ENCODE measurements around the gene CPN1.

Gene CPN1

DNA sequence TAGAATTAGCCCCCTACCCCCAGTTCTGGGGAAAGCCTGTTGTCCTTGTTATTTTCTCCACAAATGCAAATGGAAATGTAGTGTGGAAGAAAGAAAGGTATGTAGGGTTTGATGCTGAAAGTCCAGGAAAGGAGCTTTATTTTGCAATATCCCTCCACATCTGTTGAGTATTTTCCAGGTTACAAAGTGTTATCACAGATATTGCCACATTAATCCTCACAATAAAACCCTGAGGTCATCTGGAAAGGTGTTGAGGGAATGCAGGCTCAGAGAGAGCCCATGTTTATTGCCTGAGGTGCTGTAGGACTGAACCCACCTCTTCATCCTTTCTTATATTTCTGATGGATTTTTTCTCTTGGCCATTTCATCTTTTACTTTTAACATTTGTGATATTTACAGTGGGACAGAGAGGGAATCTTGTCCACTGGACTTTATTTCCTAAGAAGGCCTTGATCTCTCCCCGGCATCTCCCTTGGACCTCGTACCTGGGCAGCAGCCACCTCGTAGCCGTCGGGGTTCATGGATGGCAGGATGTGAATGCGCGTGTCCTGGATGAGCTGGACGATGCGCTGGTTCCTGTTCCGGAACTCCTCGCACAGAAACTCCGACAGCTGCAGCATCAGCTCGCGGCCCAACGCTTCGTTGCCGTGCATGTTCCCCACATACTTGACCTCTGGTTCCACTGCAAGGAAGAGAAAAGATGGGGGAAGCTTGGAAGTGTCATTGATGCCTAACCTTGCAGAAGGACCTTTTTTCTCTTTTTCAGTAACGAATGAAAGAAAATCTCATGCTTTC, 6.0 kb downstream of the CPN1 start:
- no peak for DNase-seq

DNA sequence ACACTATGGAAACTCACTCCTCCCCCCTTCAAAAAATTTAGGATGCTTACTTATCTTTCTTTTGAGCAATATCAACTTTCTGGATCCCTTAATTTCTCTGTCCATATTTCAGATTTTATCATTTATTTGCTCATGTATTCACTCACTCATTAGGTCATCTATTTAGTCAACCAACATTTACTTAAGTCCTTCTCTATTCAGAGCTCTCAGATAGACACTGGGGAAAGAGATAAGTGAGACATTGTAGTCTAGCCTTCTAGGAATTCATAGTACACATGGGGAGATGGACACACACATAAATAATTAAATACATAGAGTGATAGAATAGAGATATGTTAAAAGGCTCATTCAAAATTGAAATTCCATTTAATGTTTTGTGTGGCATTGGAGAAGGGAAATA, 9.2 kb downstream of the CPN1 start:
- no peak for DNase-seq

DNA sequence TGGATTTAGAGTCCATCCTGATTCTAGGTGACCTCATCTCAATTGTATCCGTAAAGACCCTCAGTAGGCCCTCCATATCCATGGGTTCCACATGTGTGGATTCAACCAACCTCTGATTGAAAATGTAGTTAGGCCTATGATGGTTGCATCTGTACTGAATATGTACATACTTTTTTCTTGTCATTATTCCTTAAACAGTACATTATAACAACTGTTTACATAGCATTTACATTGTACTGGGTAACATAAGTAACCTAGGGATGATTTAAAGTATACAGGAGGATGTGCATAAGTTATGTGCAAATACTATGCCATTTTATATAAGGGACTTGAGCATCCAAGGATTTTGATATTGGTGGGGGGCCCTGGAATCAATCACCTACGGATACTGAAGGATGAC, 10.1 kb downstream of the CPN1 start:
- DNase-seq = no peak

DNA sequence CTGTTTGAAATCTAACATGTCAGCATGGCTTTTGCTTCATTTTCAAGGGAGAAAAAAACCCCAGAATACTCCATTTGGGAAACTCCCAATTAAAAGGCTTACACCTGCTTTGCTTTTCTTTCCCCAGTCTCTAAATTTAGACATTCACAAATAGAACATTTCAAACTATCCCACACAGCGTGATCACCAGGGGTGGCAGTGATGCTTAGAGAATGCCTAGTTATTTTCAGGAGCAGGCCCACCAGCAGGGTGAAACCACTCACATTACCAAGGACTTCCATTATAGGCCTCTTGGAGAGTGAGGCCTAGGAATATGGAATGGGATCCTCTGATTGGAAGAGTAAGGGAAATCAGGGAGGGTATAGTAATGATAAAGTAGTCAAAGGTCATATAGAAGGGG, 14.2 kb downstream of the CPN1 start:
- DNase-seq = no peak

DNA sequence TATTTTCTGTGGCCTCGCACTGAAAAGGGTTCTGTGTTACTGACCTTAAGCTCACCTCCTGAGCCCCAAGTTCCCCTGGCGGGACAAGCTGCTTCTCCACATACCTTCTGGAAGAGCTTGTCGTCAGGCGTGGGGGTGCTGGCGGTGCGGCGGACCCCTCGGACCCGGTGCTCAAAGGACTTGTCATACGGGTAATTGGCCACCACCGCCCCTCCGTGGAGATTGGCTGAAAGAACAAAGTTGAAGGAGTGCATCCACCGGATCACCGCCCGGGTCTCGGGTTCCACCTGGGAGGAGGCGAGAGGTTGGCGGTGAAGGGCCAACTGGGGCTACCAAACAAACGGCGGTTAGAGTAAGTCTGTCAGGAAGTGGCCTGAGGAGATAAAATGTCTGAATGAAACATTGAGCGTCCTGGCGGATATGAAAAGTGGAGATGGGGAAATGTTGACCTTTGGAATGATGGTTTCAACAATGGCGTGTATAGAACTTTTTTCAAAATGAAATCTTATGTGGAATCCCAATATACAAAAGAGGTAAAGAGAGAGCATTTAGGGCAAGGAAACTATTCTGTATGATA, 16.5 kb downstream of the CPN1 start:
- DNase-seq = no peak

DNA sequence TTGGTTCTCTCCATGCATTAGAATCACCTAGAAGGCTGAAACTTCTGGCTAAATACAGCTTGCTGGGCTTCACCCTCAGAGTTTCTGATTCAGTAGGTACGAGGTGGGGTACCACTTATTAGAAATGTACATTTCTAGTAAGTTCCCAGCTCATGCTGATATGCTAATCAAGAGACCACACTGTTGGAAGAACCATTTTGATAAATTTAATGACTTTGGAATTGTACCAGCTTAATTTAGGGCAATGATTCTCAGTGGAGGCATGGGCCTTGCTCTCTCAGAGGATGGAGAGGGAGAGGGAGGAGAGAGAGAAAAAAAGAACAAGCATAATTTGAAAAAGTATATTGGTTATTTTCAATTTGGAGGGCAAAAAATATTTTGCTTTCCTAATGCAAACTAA, 20.3 kb downstream of the CPN1 start:
- no peak for DNase-seq

DNA sequence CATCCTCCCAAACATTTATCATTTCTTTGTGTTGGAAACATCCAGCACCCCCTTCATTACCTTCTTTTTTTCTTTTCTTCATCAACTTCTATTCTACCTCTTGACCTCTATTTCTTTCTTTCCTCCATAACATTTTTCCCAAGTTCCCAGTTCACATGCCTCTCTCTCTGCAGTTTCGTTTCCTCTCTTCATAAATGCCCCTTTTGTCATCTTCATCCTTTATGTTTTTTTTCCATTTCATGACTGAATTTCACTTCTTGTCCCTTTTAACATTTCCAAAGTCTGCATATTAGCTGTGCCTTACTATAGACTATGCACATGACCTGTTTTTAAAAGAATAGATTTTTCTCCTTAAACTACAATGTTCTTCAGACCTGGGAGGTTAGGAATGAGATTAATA, 23.7 kb downstream of the CPN1 start:
- DNase-seq = no peak

DNA sequence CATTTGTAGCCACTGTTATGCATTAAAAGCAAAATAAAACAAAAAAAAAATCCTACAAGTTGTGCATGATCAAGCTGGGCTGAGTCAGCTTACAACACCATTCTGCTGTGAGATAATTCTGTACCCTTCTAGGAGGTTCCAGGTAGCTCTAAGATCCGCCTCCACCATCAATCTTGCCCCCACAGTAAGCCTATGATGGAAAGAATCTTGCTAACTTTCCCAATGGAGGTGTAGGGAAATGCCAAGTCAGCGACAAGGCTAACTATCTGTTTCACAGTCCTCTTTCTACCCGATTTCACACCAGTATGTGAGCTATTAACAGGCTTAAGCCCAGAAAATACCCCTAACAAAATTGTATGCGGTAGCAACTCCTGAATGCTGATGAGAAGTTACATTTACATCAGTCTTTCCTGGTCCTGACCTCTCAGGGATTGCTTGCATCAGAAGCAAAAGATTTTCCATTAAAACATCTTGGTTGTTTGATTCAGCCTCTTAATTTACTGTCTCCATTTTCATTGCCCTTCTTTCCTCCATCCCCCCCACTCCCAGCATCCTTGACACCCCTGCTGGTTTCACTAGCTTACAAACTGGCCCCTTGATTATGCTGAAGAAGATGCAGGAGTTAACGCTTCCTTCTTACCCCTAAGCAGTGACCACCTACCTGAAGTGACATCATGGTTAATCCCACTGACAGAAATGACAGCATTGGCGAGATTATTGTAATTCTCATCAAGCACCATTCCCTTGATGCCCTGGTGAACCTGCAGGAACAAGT, 27.8 kb downstream of the CPN1 start:
- no peak for DNase-seq

DNA sequence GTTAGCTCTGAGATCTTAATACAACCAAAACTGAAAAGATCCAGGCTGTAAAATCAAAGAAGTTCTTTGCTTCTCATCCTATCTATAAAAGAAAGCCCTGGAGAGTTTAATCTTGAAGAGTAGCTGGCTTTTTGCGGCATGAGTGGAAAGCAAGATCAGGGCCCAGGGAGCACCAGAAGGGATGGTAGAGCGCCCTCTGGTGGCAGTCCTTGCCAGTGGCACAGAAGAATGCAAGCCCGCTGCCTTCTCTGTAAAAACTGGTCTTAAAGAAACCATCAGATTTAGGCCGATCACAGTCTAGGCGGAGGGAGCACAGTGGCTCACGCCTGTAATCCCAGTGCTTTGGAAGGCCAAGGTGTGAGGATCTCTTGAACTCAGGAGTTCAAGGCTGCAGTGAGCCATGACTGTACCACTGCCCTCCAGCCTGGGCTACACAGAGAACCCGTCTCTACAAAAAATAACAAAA, 35.6 kb downstream of the CPN1 start:
- DNase-seq = peak; percentile 87

DNA sequence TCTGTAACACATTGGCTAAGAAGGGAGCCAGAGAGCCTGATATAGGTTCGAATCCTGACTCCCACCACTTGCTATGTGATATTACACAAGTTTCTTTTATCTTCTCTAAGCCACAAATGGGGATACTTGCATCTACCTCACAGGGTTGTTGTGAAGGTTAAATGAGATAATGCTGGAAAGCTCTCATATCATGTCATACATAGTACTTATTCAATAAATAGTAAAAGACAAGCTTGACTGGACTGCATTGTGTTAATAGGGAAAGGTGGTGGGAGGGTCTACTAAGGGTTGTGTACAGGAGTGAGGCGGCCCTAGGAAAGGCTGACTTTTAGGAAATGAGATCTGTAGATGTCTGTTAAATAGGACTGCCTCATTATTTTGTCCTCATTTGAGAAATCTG, 36.1 kb downstream of the CPN1 start:
- no peak for DNase-seq

DNA sequence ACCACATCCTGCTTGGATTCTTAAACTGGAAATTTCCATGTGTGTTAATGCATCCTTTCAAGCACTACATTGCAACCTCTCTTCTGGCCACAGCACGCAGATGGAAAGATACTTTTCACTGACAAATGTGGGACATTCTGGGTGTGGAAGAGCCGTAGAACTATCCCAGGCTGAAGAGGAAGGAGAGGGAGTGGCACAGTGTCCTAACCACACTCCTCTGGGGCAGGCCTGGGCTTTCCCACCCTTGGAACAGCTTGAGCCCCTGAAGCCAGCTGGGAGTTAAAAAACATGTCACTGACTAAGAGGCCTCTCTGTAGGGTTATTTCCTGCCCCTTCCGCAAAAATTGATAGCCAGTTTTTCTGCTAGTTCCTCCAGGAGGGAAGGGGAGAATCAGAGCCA, 37.9 kb downstream of the CPN1 start:
- DNase-seq = no peak

DNA sequence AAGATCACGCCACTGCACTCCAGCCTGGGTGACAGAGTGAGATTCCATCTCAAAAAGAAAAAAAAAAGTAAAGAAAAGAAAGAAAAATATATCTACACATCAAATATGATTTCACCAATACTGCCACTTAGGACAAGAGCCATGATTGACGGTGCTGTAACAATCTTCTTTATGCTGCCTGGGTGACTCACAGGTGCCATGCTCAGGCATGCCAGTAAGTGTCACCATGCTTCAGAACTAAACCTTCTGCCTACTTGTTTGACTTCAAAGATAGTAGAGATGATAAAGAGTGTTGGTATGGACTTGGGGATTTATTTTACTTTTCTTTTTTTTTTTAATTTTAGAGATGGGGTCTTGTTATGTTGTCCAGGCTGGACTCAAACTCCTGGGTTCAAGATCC, 38.3 kb downstream of the CPN1 start:
- DNase-seq = no peak

DNA sequence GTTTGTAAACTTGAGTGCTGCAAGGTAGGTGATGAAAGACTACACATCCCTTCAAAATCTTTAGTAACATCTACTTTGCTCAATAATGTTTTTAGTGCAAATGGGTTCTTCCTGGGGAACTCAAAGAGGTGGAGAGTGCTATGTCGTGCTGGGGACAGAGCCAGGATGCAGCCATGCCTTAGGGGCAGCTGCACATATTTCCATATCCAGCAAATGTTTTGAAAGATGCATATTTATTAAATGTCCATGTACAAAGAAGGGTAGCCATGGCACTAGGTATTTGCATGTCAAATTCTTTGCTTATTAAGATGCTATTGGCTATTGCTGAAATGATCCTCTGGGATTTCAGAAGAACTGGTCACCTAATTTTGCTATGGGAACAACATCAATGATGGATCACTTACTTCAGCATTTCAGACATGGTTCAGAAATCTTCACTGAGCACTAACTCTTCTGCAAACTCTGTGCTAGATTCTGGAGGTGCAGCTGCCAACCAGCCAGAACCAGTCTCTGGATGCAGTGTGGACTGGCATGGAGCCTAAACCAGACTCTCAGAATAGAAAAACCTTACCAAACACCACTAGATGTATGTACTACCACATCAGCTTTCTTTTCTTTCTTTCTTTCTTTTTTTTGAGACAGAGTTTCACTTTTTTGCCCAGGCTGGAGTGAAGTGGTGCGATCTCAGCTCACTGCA, 40.2 kb downstream of the CPN1 start:
- no peak for DNase-seq

DNA sequence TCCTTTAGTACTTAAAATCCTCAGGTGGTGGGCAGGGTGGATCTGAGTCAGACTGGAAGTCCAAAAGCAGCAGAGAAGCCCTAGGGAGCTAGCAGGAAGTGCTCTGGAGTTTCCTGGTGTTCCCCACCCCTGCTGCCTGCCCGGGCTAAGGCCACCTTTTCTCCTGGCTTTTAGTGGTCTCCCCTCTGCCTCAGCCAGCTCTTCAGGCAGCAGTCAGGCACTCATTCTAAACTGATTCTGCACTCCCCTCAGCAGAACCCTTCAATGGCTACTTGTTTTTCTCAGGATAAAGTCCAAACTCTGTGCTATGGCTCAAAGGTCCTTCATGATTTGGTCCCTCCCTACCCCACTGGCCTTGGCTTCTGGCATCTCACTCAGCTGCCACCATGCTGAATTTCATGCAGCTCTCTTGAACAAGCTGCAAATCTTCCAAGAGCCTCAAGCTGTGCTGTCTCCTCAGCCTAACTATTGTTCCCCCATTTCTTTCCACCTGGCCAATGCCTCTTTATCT, 43.1 kb downstream of the CPN1 start:
- no peak for DNase-seq

DNA sequence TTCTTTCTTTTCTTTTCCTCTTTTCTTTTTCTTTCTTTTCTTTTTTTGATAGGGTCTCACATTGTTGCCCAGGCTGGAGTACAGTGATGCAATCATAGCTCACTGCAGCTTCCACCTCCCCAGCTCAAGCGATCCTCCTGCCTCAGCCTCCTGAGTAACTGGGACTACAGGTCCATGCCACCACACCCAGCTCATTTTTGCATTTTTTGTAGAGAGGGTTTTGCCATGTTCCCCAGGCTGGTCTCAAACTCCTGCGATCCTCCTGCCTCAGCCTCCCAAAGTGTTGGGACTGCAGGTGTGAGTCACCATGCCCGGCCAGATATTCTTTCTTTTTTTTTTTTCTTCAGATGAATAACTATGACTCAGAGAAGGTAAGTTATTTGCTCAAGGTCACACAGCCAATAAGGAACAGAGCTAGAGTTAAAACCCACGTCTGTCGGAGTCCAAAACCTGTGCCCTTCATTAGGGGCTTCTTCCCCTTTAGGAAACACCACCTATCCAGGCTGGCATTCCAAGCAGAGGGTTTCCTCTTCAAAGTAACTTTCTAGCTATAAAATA, 43.8 kb downstream of the CPN1 start:
- DNase-seq = no peak

DNA sequence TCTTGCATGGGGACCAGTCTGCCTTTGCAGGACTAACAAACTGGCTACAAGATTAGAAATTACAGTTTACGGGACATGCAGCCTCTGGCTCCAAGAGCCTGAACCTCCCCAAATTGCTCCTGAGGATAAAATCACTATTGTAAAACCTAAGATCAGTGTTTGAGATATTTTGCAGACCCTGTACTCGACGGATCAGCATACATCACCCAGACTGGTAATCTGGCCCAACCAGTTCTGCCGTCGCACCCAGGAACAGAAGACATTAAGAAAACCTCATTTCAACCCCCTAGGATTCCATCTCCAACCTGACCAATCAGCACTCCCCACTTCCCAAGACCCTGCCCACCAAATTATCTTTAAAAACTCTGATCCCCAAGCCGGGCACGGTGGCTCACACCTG, 44.8 kb downstream of the CPN1 start:
- DNase-seq = no peak

DNA sequence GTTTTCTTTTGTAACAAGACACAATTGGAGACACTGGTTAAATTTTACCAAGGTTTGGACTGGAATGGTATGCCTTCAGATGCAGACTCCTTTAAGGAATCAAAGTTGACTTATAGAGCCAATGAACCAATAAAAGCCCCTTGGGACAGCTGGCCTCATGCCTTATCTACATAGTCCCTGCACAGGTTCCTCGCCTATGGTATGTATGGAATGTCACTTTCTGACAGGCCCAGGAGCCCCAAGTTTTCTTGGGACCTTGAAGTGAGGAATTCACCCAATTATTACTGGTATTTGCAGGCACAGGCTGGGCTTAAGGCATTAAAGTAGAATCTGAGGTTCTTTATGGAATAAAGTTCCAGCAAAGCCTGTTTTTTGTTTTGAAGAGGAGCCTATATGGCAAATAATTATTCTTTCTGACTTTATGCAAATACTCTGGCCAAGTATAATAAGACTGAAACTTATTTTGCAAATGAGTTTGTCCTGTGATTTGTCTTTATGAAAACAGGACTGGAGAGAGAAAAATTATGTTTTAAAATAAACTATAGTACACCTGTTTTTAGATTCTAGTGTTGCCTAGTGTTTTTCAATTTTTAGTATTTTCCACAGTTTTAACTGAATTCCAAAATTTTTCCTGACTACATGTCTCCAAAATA, 47.8 kb downstream of the CPN1 start:
- no peak for DNase-seq

DNA sequence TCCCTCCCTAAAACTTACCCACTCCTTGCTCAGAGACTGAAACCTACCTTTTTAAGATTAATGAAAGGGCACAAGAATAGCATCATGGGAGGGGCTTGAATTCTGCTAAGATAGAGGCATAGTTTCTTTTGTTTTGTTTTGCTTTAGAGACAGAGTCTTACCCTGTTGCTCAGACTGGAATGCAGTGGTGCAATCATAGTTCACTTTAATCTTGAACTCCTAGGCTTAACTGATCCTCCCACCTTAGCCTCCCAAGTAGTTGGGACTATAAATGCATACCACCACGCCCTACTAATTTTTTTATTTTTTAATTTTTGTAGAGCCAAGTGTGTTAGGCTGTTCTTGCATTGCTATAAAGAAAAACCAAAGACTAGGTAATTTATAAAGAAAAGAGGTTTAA, 54.3 kb downstream of the CPN1 start:
- DNase-seq = no peak

DNA sequence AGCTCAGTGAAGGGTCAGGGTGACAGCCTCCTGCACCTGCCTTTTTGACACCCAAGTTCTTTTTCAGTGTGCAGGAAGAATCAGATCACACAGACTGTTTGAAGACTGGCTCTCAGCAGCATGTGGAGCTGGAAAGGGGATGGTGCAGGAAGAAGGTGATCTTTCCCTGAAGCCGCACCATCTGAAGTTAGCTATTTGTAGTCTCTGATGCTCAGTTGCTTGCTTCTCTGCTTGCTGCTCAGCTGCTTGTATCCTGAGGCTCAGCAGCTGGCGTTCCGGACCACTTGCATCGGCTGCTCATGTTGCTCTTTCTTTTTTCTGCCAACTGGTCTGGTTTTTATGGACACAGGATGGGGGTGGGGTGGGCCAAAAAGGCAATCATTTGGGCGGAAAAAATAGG, 56.1 kb downstream of the CPN1 start:
- DNase-seq = no peak

DNA sequence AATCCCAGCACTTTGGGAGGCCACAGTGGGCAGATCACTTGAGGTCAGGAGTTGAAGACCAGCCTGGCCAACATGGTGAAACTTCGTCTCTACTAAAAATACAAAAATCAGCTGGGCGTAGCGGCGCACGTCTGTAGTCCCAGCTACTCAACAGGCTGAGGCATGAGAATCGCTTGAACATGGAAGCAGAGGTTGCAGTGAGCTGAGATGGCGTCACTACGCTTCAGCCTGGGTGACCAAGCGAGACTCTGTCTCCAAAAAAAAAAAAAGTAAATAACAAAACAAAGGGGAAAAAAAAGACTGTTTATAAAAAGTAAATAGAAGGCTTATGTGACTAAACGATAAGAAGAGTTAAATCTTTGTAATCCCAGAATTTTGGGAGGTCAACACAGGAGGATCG, 56.9 kb downstream of the CPN1 start:
- no peak for DNase-seq

DNA sequence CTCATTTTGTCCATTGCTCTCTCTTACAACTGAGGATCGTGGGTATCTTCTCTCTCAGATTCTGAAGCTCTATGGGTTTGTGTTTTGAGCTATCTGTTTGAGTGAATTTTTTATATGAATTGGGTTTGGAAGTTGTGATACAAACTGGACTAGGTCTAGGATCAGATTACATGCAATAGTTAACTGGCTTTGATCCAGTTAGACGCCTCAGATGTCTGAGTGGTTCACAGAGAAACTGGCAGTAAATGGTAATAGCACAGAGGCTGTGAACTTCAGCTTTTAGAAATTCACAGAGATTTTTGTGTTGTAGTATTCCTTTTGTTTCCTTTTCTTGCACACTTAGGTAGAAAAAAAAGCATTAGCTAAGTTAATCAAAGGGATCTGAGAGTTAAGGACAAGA, 59.3 kb downstream of the CPN1 start:
- no peak for DNase-seq

DNA sequence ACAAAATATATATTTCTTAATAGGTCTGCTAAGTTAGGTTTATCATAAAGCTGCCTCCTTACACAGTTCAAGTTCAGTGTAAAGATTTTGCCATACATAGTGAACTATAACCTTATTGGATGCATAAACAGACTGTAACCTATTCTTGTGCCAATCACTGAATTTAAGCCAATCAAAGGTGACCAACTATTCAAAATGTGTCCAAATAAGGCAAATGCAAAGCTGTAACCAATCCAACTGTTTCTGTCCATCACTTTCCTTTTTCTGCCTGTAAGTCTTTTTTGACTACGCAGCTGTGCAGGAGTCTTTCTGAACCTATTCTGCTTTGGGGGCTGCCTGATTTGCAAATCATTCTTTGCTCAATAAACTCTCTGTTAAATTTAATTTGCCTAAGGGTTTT, 60.3 kb downstream of the CPN1 start:
- DNase-seq = no peak

All from T-helper 9 cell (primary cell).